GM13976 (cell line): ENCODE results near the gene CUL3.
A peak's percentile ranks its signal among the peaks of the same experiment; 100 is the strongest.

Source experiments
- DNase-seq: peaks from one replicate; pipeline ENCODE4 v3.0.0; 2012; ENCODE audit warnings: low spot score
- in situ Hi-C: fragments of 300-500 bp; cut with MboI; formaldehyde crosslinking; loops from one replicate; pipeline ENCODE4 v1.12.0; 2022; ENCODE audit warnings: low sequenced_read_pairs, mixed read lengths, inconsistent platforms; ENCODE audit not compliant: unreplicated experiment
- TF ChIP-seq, protein P1 (sequence below): IDR thresholded peaks from 2 replicates; pipeline ENCODE4 v1.5.1; 2012; ENCODE audit warnings: borderline replicate concordance, mild to moderate bottlenecking; ENCODE audit not compliant: insufficient read depth; ENCODE audit errors: extremely low read depth, missing control alignments, control extremely low read depth

CUL3 gene

GRCh38 chr2:224453892-224454291 is 131.3 kb downstream of the CUL3 start:
- in situ Hi-C loops = no loop called here
- no peak for DNase-seq
- TF ChIP-seq, protein P1, sequence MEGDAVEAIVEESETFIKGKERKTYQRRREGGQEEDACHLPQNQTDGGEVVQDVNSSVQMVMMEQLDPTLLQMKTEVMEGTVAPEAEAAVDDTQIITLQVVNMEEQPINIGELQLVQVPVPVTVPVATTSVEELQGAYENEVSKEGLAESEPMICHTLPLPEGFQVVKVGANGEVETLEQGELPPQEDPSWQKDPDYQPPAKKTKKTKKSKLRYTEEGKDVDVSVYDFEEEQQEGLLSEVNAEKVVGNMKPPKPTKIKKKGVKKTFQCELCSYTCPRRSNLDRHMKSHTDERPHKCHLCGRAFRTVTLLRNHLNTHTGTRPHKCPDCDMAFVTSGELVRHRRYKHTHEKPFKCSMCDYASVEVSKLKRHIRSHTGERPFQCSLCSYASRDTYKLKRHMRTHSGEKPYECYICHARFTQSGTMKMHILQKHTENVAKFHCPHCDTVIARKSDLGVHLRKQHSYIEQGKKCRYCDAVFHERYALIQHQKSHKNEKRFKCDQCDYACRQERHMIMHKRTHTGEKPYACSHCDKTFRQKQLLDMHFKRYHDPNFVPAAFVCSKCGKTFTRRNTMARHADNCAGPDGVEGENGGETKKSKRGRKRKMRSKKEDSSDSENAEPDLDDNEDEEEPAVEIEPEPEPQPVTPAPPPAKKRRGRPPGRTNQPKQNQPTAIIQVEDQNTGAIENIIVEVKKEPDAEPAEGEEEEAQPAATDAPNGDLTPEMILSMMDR = no peak

DNA sequence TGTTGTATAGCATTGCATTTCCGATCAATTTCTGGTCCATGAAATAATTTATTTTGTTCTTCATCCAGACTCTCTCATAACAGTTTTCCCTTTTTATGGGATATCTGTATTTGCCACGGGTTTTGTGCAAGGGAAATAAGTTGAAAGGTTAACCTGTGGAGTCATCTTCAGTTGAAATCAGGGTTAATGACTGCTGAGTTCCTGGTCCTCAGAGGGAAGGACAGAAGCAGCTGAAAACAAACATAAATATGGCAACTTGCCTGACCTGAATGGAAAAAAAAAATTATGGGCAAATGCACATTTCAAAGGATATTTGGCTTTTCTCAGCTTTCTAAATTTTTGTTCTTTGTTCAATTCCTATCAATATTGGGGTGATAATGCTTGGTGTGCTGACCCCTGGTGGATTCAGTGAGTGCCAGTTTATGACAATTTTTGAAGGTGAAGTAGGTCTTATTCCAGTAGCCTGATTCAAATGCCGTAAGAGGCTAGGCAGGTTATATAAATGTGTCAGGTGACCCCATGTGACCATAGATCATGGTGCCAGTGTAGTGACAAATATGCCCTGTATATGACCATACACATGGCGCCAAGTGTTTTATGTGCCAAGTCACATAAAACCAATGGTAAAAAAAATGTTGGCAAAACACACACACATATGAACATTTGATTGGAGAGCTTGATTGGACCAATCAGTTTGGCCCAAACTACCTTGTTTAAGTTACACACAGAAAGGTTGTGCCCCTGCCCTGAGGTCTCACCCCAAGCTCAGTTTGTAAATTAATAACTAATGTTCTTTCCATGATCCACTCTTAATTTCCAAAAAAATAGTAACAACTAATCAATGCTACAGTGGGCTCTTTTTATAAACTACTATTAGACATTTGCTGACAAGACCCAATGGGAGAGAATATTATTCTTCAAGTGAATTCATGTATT is 135.7 kb downstream of the CUL3 start:
- TF ChIP-seq, protein P1 = peak; percentile 31
- peak; percentile 33 for DNase-seq
- in situ Hi-C loops = no loop called here

DNA sequence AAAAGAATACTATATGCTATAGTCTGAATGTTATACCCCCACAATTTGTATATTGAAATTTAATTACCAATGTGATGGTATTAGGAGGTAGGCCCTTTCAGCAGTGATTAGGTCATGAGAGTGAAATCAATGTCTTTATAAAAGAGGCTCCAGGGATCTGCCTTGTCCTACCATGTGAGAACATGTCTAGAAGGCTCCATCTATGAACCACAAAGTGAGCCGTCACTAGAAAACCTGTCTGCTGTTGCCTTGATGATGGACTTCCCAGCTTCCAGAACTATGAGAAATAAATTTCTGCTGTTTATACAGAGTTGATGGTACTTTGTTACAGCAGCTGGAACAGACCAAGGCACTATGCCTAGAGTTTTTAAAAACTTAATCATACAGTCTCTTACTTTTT is 136.9 kb downstream of the CUL3 start:
- in situ Hi-C loops = no loop called here
- no peak for DNase-seq
- TF ChIP-seq, protein P1 = no peak

DNA sequence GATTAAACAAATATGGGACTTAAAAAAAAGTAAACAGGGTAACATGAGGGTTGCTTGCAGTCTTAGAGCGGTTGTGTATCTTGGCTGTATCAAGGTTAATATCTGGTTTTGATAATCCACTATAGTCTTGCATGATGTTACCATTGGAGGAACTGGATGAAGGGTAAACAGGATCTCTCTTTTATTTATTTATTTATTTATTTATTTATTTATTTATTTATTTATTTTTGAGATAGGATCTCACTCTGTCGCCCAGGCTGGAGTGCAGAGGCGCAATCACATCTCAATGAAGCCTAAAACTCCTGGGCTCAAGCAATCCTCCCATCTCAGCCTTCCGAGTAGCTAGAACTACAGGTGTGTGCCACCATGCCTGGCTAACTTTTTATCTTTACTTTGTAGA is 140.4 kb downstream of the CUL3 start:
- TF ChIP-seq, protein P1 = no peak
- in situ Hi-C loops = no loop called here
- no peak for DNase-seq

DNA sequence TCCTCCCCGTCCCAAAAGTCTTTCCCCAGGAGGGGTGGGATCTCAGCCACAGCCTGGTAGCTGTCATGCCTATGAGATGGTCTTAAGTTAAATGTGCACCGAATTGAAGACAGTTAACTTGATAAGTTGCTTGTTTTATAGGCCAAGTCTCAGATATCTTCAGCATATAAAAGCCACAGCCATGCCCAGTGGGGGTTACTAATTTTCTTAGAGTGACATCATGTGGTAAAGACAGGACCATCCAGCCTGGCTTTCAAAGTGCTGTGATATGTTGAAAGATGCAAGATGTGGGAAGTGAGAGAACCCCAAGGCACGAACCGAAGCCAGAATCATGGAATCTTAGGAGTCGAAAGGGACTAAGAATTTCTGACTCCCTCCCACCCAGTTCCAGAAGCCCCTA is 141.1 kb downstream of the CUL3 start:
- TF ChIP-seq, protein P1 = no peak
- no peak for DNase-seq
- in situ Hi-C loops = no loop called here

DNA sequence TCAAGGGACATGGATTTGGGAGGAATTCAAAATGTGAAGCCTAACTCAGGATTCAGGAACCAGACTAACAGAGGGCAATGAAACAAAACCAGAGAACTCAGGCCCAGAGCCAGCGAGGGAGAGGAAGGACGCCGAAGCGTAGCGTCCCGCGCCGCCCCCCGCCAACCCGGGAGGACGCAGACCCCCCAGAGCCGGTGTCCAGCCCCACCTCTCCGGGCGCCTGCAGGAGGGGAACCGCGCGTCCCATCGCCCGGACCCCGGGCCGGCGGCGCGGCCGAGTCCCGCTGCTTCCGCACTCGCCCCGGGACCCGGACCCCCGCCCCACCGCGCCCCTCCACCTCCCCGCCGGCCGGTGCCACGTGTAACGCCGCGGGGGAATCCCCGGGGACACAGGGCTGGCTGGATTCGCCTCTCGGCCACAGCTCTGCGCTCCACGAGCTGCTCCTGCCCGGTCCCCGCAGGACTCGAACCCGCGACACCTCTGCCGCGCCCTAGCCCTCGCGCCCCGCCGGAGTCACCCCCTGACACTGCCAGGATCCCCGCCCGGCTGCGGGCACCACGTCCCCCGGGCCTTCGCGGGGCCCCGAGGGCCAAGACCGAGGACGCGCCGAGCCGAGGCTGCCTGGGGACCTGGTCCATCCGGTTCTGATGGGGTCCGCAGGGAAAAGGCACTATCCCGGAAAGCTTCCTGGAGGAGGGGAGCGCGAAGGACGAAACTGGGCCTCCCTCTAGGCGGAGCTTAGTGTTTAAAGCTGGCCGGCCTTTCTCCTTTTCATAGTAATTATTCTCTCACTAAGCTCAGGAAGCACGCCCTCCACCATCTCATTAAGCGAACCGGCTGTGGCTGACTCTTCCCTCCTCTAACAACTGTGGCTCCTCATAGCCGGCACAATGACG is 142.8 kb downstream of the CUL3 start:
- TF ChIP-seq, protein P1 = no peak
- in situ Hi-C loops = no loop called here
- peak; percentile 56 for DNase-seq
